HG02588 (cell line): Measurements from ENCODE around the gene MINDY1.

Source experiments
- ATAC-seq: cut with Tn5 transposase; IDR thresholded peaks from one replicate; pipeline ENCODE4 v1.9.1; 2021; ENCODE audit warnings: mild to moderate bottlenecking, moderate library complexity; ENCODE audit not compliant: unreplicated experiment

MINDY1 gene

DNA sequence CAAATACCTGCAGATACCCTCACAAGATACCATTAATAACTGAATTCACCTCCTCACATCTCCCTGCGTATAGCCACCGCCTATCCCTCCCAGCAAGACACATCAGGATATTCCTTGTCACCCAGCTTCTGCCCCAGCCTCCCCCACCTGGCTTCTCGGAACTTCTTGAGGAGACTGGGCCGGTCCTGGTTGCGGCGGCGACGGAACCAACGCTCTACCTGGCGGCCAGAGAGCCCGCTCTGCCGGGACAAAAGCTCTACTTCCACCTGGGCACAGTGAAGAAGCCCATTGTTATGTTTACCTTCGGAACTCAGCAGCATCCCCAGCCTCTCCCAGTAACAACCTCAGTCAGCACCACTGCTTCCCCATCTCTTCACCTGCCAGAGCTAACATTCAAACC is 38.8 kb downstream of the MINDY1 start:
- ATAC-seq, result no peak

DNA sequence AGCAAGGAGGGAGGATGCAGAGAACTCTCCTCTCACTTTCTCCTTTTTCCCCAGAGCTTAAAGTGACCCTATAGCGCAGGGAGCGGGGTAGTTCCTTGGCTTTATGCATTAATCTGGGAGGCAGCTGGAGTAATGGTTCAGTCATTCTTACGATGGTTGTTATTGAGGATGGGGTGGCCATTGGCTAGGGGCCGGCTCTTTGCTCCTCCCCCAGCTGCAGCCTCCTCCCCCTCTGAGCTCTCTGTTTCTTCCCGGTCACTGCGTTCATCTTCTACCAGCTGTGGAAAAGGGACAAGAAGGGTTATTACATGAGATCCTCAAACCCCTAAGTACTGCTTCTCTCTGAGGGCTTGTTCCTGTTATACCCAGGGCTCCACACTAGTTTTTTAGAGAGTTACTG is 40.7 kb downstream of the MINDY1 start:
- no peak for ATAC-seq

DNA sequence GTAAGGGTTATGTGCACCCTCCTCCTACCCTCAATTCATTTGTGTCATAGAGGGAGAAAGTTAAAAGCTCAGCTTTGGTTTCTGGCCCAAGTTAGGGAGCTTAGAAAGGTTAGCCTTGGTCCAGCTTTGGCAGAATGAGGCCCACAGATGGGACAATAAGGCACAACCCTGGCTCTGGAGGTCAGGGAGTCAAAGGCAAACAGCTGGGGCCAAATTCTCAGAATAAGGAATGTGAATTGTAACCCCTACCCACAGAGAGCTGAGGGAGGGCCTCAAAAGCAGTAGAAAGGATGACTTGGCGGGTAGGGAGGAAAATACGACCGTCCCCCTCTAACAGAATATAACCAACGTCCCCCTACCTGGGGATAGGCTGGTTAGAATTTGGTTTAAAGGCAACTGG is 41.1 kb downstream of the MINDY1 start:
- no peak for ATAC-seq

DNA sequence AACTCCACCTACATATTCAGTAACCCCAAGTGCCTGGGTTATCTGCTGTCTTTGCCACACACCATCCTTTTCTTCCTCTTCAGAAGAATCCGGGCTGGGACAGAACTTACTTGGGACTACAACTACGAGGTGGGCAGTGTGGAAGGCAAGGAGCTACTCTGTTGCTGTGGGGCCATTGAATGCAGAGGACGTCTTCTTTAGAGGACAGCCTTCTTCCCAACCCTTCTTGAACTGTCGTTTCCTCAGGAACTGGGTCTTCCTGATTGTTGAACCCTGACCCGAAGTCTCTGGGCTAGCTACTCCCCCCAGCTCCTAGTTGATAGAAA is 42.6 kb downstream of the MINDY1 start:
- ATAC-seq, result no peak

DNA sequence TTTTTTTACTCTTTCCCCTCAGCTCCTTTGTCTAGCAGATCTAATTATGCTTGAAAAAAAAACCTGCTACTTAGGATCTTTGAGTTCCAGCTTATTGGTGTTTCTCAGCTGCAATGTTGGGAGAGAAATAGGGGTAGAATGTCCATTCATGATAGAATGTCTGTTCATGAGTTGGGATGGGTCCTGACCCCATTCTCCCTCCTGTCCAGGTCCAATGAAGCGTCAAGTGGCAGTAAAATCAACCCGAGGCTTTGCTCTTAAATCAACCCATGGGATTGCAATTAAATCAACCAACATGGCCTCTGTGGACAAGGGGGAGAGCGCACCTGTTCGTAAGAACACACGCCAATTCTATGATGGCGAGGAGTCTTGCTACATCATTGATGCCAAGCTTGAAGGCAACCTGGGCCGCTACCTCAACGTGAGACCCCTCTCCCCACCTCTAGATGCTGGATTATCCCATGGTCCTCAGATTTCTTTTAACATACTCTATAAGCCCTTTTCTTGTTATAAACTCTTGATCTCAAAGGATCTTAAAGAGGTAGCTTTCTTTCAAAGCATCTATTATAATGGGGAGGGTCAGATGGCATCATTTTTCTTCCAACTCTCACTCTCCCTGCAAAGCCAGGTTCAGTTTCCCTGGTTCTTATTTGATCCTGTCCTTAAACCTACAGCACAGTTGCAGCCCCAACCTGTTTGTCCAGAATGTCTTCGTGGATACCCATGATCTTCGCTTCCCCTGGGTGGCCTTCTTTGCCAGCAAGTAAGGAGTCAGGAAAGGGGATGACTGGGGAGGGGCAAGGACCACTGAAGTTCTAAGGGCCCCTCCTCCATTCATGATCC is 43.2 kb downstream of the MINDY1 start:
- no peak for ATAC-seq

DNA sequence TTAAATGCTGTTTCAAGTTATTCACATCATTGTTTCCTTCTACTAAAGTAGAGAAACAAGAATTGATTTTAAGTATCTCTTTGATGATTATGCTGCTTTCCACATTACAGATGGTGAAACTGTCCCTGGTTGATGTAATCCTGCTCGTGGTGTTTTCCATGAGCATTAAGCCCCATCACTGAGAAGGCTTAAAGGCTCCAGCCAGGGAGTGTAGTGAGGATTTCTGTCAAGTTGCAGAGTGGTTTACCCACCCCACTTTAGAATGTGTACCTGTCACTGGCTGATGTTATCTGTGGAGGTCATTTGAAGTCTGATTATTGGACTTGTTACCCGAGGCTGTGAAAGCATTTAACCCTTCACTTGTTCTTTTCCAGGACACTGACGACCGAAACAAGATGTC is 44.9 kb downstream of the MINDY1 start:
- ATAC-seq, result no peak

DNA sequence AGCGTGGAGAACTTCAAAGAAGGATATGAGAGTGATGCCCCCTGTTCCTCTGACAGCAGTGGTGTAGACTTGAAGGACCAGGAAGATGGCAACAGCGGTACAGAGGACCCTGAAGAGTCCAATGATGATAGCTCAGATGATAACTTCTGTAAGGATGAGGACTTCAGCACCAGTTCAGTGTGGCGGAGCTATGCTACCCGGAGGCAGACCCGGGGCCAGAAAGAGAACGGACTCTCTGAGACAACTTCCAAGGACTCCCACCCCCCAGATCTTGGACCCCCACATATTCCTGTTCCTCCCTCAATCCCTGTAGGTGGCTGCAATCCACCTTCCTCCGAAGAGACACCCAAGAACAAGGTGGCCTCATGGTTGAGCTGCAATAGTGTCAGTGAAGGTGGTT is 46.1 kb downstream of the MINDY1 start:
- ATAC-seq, result no peak

DNA sequence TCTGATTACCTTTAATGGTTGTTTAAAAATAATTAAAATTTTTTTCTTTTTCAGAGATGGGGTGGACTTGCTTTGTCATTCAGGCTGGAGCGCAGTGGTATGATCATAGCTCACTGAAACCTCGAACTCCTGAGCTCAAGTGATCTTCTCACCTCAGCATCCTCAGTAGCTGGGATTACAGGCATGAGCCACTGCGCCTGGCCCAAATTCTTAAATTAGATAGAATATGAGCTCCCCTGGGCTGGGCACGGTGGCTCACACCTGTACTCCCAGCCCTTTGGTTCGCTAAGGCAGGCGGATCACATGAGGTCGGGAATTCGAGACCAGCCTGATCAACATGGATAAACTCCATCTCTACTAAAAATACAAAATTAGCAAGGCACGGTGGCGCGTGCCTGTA is 49.0 kb downstream of the MINDY1 start:
- ATAC-seq, result no peak

DNA sequence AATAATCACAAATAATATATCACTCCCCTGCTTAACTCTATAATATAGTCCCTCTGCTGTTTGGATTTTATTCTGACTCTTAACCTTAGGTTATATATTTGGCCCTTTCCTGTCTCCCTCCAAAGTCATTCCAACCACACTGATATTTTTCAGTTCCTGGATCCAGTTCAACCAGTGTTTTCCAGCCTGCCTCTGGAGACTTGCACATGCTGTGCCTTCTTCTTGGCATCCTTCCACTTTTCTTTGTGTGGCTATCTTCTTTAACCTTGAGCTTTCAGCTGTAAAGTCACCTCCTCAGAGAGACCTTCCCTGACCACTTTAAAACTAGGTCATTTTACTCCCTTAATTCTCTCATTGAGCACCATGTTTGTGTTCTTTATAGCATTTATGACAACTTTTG is 51.4 kb downstream of the MINDY1 start:
- no peak for ATAC-seq

DNA sequence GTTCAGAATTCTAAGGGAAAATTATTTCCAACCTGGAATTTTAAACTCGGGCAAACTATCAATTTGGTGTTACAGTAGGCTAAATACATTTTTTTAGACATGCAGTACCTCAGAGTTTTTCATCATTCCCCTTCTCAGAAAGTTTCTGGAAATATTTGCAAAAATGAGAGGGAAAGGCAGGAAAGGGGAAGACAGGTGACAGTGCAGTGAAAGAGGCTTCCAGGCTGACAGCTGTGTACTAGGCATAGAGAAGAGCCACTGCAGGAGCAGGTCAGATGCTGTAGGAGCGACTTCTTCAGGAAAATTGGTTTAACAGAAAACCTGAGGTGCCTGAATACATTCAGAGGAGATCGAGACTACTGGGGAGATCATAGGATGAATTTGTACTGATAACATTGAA is 52.0 kb downstream of the MINDY1 start:
- ATAC-seq, result no peak
